Hypothalamus (tissue), 51 donors: ENCODE results near the gene PLCG2.
A peak's percentile ranks its signal among the peaks of the same experiment; 100 is the strongest.

Source experiments
- DNase-seq, 51 donors: peaks; one replicate each; lab custom pipeline; 2025; lab: John Stamatoyannopoulos, UW

Gene PLCG2

DNA sequence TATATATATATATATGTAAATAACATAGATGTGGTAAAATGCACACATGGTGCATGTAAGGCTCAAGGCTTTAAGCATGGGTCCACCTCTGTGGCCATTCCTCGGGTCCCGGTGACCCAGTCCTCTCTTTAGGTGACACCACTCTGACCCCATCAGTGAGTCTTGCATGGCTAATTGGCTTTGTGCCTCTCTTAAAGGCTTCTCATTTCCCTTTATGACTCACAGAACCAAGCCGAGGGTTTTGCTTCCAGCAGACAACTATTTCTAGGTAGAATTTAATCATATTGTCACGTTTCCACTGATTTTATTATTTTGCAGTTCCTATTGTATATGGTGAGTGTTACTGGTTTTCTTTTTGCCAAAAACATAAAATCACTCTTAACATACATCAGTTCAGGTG is 59.7 kb downstream of the PLCG2 start:
- no peak for DNase-seq

DNA sequence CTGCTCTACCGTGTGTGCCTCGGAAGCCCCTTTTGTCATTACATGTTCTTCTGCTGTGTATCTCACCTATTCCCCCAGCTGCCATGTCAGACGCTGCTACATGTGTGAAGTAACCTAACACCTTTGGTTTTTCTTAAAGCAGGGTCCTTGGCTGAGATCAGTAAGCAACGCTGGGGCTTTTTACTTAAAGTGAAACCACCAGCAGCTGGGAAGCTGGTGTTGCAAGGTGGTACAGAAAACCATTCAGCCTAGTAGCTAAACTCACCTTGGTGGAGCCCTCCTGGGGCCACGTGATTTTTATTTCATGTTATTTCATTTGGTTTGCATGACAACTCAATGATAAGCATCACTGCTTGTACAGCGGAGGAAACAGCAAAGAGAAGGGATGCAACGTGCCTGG is 62.6 kb downstream of the PLCG2 start:
- DNase-seq: no peak

DNA sequence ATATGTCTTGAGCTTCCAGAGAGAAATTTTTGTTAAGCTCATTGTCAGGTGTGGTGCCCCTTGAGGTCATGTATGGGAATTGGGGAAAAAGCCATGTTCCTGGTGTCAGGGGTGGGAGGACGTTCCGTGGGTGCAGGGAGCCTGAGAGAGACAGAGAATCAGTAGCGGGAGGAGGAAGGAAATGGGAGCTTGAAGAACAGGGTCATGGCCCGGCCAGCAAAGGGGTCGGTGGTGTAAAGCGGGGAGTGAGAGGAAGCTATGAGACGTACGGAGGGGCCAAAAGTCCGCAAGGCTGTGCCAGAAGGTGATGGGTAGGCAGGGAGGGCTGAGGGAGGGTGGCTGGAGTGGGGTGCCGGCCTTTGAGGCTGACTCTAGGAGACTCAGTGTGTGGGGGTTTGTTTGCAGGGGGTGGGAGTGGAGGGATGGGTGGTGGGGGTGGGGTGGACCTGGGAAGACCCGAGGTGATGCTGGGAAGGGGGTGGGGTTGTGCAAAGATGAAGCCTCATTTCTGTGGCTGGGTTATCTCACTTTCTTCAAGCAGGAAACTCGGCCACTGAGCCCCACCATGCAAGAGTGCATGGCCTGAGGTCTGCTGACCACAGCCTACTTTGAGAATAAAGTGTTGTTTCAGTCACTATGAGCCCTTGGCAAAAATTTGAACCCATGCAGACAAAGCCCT is 63.6 kb downstream of the PLCG2 start:
- no peak for DNase-seq

DNA sequence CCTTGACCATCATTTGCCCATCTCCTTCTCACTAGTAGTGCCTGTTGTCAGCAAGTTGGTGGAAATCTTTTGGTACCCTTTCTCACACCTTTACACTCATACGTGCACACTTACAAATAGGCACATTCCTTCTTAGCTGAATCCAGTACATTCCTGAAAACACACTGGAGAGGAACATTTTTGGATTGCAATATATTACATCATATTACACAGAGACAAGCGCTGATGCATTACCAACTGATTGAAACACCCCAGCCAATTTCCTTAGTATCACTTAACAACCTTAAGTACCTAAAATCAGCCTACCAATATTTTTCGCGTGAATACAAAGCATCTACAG is 64.1 kb downstream of the PLCG2 start:
- no peak for DNase-seq

DNA sequence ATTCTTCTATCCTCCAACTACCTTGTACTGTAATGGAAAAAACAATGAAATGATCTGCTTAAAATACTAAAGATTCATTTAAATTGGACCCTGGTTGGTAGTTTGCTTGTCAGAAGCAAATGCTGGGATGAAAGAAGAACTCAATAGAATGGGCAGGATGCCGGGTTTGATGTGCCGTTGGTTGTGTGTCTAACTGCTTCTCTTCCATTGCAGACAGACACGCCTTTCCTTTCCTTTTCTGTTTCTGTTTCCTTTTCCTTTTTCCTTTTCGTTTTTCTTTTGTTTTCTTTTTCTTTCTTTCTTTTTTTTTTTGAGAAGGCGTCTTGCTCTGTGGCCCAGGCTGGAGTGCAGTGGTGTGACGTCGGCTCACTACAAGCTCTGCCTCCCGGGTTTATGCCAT is 64.6 kb downstream of the PLCG2 start:
- DNase-seq: no peak

DNA sequence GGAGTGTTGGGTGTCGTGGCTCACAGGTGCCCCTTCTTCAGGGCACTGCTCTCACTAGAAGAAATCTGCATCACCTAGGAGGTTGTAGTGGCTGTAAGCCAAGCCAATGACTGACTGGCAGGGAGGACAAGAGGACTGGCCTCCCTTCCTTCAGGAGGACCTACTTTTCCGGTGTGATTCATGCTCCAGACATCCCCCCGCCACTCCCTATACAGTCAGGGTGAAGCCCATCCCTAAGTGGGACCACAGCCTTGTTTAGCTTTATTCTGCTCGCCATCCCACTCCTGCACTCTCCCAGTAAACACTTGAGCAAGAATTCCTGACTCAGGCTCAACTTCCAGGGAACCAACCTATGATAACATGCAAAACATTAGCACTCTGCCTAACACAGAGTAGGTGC is 67.0 kb downstream of the PLCG2 start:
- DNase-seq: no peak

DNA sequence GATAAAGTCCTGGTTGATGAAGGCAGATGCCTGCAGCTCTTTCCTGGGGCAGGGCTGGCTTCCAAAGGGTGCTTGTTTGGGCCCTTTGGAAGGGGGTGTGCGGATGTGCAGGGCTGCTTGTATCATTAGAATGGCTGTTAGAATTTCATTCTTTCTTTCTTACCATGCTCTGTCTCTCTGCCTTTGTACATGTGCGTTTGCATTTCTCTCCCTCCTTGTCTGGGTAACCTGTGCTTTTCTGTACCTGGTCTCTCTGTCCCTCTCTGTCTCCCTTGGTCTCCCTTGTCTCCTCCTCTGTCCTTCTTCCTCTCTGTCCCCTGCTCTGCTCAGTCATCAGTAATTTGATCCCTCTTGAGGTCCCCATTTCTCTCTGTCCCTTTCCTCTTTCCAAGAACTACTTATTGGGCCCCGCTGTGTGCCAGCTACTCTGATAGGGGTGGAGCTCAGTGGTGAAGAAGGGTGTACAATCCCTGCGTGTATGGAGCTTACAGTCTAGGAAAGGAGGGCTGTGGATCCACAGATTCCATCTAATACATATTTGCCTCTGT is 69.3 kb downstream of the PLCG2 start:
- no peak for DNase-seq

DNA sequence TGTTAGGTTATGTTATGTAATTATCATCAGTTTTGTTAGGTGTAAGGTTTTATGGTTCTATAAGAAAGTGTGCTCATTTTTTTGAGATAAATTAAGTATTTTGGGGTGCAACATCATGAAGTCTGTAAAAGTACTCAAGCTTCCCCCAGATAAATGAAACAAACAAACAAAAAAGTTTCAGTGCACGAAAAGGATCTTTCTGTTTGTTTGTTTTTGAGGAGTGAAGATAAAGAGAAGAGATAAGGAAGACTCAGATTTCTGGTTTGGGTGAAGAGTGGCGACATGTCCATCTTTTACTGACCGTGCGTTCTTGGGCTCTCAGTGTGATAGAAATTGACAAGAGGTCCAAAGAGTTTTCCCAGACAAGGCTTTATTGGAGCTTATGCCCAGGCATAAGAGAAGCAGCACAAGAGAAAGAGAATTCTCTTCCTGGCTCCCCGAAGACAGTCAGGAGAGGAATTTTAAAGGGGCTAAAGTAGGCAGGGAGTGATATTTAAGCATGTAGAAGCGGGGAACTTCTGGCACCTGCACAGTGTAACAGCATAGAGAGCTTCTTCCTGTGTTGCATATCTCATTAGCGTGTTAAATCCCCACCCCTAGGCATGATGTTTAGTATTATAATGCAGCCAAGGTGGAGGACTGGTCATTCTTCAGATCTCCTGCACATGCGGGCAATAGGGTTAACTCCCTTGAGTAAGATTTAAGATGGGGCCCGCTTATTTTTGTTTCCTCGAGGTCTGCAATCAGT is 71.3 kb downstream of the PLCG2 start:
- DNase-seq: no peak

DNA sequence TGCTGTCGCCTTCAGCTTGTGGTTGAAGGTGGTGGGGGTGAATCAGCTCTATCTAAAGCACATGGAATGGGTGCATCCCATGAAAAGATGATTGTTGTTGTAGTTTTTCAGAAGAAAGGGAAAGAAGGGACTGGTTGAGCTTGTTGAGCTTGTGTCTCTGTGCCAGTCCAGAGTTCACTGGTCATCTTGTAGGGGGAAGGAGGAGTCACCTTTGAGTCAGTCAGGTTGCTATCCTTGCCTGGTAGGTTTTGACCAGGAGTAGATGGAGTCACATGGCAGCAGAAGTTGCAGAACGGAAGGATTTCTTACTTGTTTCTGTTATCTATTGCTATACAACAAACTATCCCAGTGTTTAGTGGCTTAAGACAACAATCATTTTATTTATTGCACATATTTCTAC is 73.3 kb downstream of the PLCG2 start:
- DNase-seq: no peak

DNA sequence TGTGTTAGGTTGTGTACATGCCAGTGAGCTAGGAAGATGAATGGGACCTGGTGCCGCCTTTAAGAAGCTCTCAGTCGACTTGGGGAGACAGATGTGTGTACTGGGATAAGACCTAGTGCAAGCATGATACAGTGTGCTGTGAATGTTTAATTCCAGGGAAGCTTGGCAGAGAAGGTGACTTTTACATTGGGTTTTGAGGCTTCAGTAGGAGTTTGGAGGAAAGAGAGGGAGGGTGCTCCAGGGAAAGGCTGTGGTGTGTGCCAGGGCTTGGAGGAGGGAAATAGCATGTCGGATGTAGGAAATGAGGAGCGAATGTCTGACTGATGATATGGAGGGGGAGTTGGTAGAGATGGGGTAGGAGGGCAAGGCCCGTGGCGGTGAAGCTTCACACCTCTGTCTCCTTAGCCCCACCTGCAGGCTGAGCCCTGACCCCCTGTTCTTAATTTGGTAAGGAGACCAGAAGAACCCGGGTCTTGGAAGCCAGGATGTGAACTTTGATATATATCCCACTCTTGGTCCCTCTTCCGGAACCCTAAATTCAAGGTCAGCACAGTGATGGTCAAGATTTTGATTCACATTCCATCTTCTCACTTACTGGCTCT is 76.6 kb downstream of the PLCG2 start:
- DNase-seq: no peak

DNA sequence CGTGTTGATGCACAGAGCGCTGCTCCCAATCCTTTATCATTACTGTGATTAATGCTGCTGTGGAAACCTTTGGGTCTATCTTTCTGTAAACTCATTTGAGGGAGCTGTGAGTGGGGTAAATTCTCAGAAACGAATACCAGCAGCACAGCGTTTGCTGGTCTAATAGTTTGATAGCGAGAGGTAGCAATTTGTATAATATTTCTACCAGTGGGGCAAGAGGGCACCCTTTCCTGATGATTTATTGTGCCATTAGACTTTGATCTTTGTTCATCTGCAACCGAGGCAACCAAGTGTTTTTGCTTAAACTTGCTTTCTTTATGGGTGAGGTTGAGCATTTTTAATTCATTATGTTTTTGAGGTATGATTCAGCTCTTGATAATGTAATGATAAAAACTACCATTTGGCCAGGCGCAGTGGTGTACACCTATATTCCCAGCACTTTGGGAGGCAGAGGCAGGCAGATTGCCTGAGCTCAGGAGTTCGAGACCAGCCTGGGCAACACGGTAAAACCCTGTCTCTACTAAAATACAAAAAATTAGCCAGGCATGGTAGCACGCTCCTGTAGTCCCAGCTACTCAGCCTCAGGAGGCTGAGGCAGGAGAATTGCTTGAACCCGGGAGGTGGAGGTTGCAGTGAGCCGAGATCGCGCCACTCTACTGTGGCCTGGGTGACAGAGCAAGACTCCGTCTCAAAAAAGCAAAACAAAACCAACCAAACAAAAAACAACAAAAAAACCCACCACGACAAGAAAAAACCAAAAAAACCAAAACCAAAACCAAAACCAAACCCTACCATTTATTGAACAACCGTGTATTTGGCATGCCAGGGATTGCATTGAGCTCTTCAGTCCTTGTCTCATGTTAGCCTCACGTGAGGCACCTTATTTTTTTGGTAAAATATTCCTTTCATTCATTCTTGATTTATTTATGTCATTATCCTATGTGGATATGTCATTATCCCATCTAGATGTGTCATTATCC is 81.5 kb downstream of the PLCG2 start:
- DNase-seq: no peak

DNA sequence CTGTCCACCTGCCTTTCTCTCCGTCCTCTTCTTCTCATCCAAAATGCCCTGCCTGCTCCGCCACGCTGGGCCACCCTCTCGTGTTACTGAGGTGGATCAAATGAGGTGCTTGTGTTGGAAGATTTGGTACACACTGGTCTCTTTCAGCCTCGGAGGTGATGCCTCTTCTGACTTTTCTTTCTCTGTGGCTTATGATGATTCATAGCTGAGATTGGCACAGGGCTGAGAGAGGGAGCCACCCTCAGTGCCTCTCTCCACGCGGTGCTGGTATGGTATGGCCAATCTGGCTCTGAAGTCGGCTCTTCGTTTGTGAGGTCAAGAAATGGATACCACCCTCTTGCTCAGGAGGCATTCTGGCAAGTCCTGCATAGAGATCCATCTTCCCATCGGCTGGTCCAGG is 82.4 kb downstream of the PLCG2 start:
- no peak for DNase-seq

DNA sequence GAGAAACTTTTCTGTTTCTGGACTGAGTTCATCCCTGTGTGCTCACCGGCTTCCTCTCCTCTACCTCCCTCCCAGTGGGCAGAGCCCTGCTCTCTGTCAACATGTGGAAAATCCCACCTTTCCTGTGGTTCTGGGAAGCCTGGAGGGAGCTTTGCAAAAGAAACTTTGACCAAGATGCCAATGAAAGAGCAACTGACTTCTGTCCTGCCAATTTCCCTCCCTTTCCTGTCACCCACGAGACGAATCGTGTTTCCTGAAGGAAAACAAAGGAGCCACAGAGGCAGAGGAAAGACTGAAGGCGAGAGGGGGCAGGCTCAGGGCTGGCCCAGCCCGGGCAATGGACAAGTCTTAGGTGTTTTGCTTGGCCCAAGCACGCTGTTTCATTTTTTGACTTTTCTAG is 82.8 kb downstream of the PLCG2 start:
- no peak for DNase-seq

DNA sequence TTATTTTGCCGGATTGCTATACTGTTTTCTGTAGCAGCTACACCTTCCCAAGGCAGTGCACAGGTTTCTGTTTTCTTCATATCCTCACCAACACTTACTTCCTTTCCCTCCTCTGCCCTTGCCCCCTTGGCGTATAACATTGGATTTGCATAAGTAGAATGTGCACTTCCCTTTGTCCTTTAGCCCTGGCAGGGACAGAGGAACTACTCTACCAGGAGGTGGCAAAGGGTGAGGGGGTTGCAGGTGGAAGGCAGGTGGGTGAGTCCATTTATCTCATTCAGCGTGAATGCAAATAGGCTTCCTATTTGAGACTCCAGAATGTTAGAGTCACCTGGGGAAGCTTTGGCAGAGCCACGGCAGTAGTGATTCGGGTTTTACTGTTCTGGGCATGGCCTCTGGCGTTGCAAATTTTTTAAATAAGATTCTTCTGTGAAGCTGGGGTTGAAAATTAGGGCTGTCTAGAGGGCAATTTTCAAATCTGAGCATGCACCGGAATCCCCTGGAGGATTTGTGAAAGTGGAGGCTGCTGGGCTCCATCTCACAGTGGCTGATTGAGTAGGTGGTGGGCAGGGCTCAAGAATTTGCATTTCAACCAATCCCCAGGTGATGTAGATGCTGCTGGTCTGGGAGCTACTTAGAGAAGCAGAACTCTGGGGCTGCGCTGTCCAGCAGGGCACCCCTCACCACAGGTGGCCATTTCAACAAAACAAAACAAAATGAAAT is 84.7 kb downstream of the PLCG2 start:
- DNase-seq: no peak

DNA sequence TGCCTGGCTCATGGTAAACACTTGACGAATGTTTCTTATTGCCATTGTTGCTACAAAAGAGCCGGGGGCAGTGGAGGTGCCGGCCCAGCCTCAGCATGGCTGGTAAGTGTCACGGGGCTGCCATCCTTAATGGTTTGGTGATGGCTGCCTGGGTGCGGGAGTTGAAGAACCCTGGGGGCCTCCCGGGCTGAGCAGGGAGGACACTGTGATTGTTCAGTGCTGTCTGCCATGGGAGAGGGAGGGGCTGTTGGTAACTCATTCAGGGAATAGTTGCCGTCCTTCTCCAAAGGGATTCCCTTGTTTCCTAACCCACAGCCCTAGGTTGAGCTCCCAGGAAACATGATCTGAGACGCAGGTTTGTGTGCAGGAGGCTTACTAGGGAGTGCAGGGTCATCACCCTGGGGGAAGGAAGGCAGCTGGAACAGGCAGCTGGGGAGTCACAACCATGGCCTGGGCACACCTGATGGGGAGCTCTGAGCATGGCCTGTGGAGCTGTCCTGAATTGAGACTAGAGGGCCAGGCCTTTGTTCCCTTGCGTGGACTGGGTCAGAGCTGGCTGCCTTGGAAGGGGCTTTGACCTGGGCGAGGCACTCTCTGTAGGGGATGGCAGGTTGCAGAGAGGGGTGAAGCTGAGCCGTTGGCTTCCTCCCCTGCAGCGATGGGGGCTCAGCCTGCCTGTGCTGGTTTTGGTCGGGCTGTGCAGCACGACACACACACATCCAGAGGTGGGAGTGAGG is 85.7 kb downstream of the PLCG2 start:
- DNase-seq: no peak

DNA sequence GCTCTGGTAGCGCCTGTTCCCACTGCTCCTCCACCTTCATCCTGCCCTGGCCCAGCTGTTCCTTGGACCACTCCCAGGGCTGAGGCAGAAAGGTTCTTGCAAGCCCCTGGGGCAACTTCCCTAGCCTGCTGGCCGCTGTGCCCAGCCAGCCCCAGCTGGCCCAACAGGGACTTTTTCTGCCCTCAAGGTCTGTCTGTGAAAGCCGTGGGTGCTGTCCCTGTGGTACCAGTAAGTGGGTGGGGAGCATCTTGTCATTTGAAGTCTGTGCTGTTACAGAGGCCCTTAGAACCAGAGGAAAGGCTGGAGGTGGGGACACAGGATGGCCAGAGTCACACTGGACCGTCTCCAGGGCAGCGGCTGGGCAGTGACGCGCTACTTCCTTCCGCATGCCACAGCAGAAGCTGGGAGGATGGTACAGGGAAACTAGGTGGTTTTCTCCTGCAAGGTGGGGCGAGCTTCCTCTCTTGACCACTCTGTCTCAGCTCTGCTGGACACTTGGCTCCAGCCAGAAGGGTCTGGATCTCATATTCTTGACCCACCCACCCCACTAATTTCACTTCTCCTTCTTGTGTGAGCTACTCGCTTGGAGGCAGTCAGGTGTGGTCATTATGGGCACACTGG is 87.8 kb downstream of the PLCG2 start:
- DNase-seq: peak in 21 of 51 donors; percentile 2 to 28 (median 12)

DNA sequence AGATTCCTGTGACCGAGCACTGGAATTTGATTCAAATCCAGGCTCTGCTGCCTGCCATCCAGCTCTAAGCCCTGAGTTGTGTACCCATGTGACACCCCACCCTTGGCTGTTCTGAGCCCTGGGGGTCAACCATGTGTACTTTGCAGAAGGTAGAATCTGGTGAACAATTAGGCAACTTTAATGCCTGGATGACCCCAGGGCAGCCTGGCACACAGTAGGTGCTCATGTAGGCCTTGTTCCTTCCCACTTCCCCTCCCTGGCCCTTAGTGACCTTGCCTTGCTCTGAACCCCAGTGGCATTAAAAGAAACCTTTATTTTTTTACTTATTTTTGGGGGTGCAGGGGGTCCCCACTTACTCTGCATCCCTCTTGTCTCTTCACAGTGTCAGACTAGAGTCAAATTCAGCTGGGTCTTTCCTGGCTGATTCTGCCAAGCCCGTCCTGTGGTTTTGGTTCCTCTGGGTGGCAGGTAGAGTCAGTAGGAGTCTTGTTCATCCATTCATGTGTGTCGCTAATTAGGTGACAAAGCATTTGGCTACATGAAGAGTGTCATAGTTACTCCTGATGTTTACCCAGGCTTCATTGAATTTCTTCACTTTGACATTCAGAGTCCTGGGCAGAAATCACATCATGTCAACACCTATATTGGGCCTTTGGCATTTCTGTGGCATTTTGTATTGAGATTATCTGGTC is 89.1 kb downstream of the PLCG2 start:
- DNase-seq: no peak

DNA sequence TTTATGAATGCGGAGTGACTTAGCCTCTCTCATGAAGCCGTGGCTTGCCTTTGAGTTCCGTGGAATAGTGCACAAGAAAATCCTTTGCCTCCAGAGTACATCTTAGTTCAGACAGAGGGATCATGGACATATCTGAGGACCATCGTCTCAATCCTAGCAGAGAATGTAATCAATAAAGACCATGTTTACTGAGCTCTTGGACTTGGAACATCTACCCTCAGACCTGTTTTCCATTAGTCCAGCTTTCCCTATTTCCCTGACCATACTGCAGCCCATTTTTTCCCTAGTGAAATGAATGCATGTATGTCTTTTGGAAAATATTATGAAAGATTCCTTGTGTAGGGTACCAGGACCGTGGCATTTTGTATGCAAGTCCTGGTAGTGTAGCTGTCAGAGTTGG is 90.2 kb downstream of the PLCG2 start:
- DNase-seq: no peak
